ENCODE results near the gene DRAXIN.

DNA sequence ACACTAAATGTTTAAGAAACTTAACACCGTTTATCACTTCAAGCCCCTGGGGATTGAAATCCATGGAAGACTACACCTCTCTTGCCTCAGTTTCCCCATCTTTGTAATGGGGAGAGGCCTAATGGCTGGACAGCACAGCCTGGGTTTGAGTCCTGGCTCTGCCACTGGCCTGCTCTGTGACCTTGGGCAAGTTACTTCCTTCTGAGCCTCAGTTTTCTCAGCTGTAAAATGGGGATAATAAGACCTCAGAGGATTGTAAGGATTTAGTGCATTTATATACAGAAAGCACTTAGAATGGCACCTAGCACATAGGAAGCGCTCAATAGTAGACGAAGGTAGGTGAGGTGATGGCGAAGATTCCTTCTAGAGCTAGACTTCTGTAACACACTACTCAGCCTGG is 50.0 kb downstream of the DRAXIN start:
- TF ChIP-seq, protein P1, sequence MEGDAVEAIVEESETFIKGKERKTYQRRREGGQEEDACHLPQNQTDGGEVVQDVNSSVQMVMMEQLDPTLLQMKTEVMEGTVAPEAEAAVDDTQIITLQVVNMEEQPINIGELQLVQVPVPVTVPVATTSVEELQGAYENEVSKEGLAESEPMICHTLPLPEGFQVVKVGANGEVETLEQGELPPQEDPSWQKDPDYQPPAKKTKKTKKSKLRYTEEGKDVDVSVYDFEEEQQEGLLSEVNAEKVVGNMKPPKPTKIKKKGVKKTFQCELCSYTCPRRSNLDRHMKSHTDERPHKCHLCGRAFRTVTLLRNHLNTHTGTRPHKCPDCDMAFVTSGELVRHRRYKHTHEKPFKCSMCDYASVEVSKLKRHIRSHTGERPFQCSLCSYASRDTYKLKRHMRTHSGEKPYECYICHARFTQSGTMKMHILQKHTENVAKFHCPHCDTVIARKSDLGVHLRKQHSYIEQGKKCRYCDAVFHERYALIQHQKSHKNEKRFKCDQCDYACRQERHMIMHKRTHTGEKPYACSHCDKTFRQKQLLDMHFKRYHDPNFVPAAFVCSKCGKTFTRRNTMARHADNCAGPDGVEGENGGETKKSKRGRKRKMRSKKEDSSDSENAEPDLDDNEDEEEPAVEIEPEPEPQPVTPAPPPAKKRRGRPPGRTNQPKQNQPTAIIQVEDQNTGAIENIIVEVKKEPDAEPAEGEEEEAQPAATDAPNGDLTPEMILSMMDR (IDR thresholded peaks at IDR 0.05; ENCODE audit: low read depth, low read length): no peak
- TF ChIP-seq EZH2phosphoT487 (IDR thresholded peaks at IDR 0.05; ENCODE audit: low read depth): no peak
